ENCODE measurements around the gene MICU2. TPM values are rescaled to one million over a fixed set of nuclear protein-coding genes. Genes with fewer than 3 reads are reported as not detected.

Gene MICU2
- total and polyA plus RNA-seq, 2 donors = 34.0 to 67.7 TPM

DNA sequence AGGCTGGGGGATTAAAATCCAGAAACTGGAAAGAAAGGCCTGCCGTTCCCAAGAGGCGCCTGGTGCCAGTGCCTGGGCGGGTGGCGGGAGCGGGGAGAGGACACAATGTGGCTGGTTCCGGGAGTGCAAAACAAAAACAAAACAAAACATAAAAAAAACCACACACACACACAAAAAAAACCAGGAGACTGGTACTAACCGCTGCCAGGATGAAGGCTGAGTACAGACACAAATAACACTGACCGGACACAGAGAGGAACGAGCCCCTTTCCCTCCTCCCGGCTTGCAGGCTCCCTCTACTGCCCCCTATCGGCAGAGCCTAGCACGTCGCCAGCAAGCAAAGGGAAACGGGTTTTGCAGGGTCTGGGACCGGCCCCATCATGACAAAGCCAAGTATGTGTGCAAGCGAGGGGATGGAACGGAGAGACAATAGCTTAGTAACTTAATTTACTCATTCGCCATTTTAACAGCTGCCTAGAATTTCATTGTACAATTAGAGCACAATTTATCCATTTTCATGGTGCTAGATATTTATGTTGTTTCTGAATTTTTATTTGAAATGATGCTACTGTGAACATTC is 127.0 kb downstream of the MICU2 start:
- 5% methylated on average over 18 of the region's 18 CpGs for WGBS
- no peak overlapping the region for H3K27ac ChIP-seq (ENCODE audit: low read depth)
- peak; percentile 59 for DNase-seq (ENCODE audit: extremely low spot score)

DNA sequence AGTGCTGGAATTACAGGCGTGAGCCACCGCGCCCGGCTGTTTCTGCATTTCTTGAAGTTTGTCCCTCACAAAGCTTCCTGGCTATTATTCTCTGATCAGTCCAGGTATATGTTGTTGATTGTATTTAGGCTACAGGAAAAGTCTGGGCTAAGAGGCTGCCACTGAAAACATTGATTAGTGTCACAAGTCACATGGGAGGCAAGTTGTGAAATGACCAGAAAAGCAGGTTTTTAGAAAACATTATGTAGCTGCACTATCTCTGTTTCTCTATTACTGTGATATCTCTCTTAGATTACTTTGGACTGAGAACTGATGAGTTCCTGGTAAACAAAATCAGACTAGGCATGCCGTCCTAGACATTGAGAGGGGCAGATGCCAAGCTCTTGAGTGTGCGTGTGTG is 128.9 kb downstream of the MICU2 start:
- no peaks in the 10 kb centered on the region for H3K36me3 ChIP-seq (ENCODE audit: insufficient read depth)
- DNase-seq (ENCODE audit: extremely low spot score) = no peak
- no peak overlapping the region for H3K4me3 ChIP-seq (ENCODE audit: low read depth, low read length)
- no peak overlapping the region for H3K27ac ChIP-seq (ENCODE audit: low read depth)
- H3K4me1 ChIP-seq (ENCODE audit: insufficient read depth) = peaks cover 2% of the 10 kb centered on the region
- WGBS = 66% methylated on average over 6 of the region's 6 CpGs

More for the DNA sequence above, 127.0 kb downstream of the MICU2 start:
- H3K4me1 ChIP-seq (ENCODE audit: insufficient read depth) = peaks cover 2% of the 10 kb centered on the region
- H3K36me3 ChIP-seq (ENCODE audit: insufficient read depth) = no peaks in the 10 kb centered on the region
- H3K4me3 ChIP-seq (ENCODE audit: low read depth, low read length) = peak overlapping the region; percentile 13

DNA sequence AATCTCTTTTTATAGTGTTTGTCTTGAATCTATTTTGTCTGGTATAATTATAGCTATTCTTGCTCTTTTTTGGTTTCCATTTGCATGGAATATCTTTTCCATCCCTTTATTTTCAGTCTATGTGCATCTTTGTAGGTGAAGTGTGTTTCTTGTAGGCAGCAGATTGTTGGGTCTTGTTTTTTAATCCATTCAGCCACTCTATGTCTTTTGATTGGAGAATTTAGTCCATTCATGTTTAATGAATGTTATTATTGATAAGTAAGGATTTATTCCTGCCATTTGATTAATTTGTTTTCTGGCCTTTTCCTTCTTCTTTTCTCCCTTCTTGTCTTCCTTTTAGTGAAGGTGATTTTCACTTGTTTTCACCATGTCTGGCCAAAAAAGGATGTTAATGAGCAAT is 133.2 kb downstream of the MICU2 start:
- Histone ChIP-seq H3K4me1 (ENCODE audit: insufficient read depth) (no peaks in the 10 kb centered on the region), H3K27ac (ENCODE audit: low read depth) (no peak overlapping the region), H3K36me3 (ENCODE audit: insufficient read depth) (no peaks in the 10 kb centered on the region), H3K4me3 (ENCODE audit: low read depth, low read length) (no peak overlapping the region)
- DNase-seq (ENCODE audit: extremely low spot score) = no peak

DNA sequence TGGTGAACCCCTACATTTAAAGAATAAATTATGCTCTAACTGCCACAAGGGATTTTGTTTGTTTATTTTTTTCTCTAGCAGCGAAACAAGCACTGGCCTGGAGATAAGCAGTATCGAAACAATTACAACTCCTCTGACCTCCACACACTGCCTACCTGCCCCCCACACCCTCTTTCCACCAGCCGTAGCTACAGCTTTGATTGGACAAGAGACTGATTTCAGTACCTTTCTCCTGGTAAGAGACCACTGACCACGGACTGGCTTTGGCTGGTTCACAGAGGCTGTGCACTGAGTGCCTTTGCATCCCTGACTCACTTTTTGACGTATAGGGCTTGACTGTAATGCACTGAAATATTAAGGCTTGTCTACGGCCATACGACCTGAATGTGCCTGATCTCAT is 137.4 kb downstream of the MICU2 start:
- WGBS = 44% methylated on average over 7 of the region's 7 CpGs
- Histone ChIP-seq H3K27ac (ENCODE audit: low read depth) (peak overlapping the region; percentile 76), H3K4me3 (ENCODE audit: low read depth, low read length) (no peak overlapping the region), H3K36me3 (ENCODE audit: insufficient read depth) (no peaks in the 10 kb centered on the region), H3K4me1 (ENCODE audit: insufficient read depth) (no peaks in the 10 kb centered on the region)
- no peak for DNase-seq (ENCODE audit: extremely low spot score)

DNA sequence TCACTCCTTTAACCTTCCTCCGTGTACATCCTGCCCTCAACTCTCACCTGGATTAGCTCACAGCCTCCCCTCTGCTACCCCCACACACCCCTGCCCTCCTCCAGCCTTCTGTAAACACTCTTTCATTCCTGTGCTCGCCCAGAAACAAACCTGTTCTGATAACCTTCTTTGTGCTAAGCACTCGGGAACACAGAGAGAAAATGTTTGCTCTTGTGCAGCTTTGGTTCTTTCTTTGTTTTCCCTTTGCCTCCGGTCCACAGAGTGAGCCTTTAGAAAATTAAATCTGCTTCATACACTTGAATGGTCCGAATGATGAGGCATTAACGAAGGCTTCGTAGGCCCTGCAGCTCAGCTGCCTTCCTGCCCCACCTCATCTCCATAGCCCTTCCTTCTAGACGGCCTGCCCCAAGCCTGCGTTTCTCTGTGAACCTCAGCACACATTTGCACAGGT is 138.2 kb downstream of the MICU2 start:
- Histone ChIP-seq H3K4me1 (ENCODE audit: insufficient read depth) (no peaks in the 10 kb centered on the region), H3K36me3 (ENCODE audit: insufficient read depth) (no peaks in the 10 kb centered on the region), H3K4me3 (ENCODE audit: low read depth, low read length) (no peak overlapping the region), H3K27ac (ENCODE audit: low read depth) (peak overlapping the region; percentile 76)
- DNase-seq (ENCODE audit: extremely low spot score) = peak; percentile 50
- WGBS = 47% methylated on average over 9 of the region's 9 CpGs

DNA sequence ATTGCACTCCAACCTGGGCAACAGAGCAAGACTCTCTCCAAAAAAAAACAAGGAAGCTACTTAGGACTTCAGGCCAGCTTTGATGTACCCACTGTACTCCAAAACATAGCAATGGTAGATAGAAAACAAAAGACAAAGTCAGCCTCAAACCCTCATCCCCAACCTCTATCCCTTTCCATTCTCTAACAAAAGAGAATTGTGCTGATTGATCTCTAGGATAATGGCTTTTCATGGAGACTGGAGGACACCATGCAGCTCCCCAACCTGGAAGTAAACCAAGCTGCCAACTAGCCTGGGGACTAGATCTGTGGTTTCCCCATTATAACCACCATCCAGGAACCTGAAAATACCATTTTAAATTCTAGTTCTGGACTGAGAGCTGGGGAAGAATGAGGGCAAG is 140.5 kb downstream of the MICU2 start:
- H3K4me1 ChIP-seq (ENCODE audit: insufficient read depth) = no peaks in the 10 kb centered on the region
- no peak overlapping the region for H3K27ac ChIP-seq (ENCODE audit: low read depth)
- H3K4me3 ChIP-seq (ENCODE audit: low read depth, low read length) = no peak overlapping the region
- DNase-seq (ENCODE audit: extremely low spot score) = no peak
- no peaks in the 10 kb centered on the region for H3K36me3 ChIP-seq (ENCODE audit: insufficient read depth)

DNA sequence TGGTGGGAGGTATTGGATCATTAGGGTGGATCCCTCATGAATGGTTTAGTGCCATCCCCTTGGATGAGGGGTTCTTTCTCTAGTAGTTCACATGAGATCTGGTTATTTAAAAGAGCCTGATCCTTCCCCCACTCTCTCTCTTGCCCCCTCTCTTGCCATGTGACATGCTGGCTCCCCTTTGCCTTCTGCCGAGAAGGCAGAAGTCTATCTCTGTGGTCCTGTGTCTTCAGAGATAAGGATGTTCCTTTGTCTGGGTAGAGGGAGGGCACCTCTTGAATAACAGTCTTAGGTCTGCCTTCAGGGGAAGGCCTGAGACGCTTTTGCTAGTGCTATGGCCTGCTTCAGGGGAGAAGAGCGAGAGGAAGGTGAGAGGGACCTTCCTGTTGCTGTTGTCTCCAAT is 142.8 kb downstream of the MICU2 start:
- WGBS = 78% methylated on average over 3 of the region's 3 CpGs
- H3K36me3 ChIP-seq (ENCODE audit: insufficient read depth) = no peaks in the 10 kb centered on the region
- no peak overlapping the region for H3K4me3 ChIP-seq (ENCODE audit: low read depth, low read length)
- H3K27ac ChIP-seq (ENCODE audit: low read depth) = no peak overlapping the region
- DNase-seq (ENCODE audit: extremely low spot score) = no peak
- no peaks in the 10 kb centered on the region for H3K4me1 ChIP-seq (ENCODE audit: insufficient read depth)

DNA sequence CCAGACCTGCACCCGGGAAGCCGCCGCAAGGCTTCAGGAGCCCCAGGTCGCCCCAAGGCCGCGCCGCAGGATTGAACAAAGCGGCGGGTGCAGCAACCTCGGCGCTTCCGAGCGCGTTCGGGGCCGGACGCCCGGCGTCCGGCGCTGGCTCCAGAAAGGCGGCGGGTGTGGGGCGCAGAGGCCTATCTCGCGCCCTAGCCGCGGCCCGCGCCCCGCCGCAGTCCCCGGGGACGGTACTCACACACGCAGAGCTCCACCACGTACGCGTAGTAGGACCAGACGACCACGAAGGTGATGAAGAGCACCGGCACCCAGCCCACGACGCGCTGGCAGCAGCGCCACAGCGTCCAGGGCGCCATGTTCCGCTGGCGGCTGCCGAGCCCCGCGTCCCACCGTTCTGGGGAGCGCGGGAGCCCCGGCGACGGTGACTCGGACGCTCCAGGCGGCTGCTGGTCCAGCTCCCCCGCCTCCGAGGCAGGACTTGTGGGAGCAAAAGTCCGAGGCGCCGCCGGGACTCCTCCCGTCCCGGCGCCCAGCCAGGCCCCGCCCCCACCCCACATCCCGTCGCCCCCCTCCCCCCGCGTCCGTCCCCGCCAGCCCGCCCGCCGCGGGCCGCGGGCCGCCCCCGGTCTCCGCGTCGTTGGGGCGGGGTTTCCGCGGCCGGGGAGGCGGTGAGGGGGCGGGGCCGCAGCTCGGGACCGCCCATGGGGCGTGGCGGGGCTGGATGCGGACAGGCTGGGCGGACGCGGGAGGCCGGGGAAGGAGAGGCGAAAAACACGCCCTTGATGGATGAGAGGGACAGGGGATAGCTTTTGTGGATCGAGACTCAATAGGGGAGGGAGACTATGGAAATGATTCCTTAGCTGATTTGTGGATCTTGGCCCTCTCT is 144.9 kb downstream of the MICU2 start, which contains the start of gene ZDHHC20:
ZDHHC20 (minus strand) TSS at position 491 of the 889 bp plus-strand sequence; CDS start at position 359, 132 bp downstream.
- under 1% methylated on average over 102 of the region's 107 CpGs for WGBS
- Histone ChIP-seq H3K27ac (ENCODE audit: low read depth) (peak within 1 kb of the TSS; percentile 86), H3K36me3 (ENCODE audit: insufficient read depth) (no peaks in the 10 kb centered on the region), H3K4me3 (ENCODE audit: low read depth, low read length) (peak within 1 kb of the TSS; percentile 95), H3K4me1 (ENCODE audit: insufficient read depth) (no peaks in the 10 kb centered on the region)
- DNase-seq (ENCODE audit: extremely low spot score) = peak; percentile 37

DNA sequence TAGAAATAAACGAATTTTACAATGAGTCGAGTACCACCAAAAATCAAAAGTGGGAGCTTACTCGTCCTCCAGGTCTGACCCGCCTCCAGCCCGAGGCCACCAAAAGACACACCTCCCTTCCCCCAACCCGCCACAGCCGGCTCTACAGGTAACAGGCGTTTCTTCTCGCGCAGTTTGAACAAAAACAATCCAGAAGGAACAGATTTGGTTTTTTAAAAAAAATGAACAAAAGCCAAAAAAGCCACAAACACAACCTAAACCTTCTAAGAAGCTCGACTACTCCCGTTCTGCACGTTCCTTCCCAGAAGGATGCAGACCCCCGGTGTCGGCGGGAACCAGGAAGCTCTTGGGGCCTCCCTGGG is 145.5 kb downstream of the MICU2 start:
- Histone ChIP-seq H3K36me3 (ENCODE audit: insufficient read depth) (no peaks in the 10 kb centered on the region), H3K4me1 (ENCODE audit: insufficient read depth) (no peaks in the 10 kb centered on the region), H3K27ac (ENCODE audit: low read depth) (peak overlapping the region; percentile 86), H3K4me3 (ENCODE audit: low read depth, low read length) (peak overlapping the region; percentile 95)
- WGBS = under 1% methylated on average over 16 of the region's 16 CpGs
- DNase-seq (ENCODE audit: extremely low spot score) = peak; percentile 31

DNA sequence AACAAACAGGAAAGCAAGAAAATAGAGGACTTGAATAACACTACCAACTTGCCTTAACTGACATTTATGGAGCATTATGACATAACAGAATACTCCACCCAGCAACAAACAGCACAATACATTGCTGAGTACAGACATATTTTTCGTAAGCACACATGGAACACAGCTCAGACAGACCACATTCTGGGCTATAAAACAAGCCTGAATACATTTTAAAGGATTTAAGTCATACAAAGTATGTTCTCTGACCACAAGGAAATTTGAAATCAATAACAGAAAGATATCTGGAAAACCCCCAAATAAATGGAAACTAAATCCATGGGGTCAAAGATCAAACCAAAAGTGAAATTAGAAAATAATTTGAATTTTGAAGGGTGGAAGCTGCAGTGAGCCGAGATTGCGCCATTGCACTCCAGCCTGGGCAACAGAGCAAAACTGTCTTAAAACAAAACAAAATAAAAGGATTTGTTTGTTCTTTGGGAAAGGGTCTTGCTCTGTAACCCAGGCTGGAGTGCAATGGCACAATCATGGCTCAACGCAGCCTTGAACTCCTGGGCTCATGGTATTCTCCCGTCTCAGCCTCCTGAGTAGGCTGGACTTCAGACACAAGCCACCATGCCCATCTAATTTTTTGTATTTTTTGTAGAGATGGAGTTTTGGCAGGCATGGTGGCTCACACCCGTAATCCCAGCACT is 150.4 kb downstream of the MICU2 start:
- WGBS = 91% methylated on average over 6 of the region's 6 CpGs
- no peak for DNase-seq (ENCODE audit: extremely low spot score)
- no peaks in the 10 kb centered on the region for H3K4me1 ChIP-seq (ENCODE audit: insufficient read depth)
- H3K27ac ChIP-seq (ENCODE audit: low read depth) = no peak overlapping the region
- no peaks in the 10 kb centered on the region for H3K36me3 ChIP-seq (ENCODE audit: insufficient read depth)
- H3K4me3 ChIP-seq (ENCODE audit: low read depth, low read length) = no peak overlapping the region

DNA sequence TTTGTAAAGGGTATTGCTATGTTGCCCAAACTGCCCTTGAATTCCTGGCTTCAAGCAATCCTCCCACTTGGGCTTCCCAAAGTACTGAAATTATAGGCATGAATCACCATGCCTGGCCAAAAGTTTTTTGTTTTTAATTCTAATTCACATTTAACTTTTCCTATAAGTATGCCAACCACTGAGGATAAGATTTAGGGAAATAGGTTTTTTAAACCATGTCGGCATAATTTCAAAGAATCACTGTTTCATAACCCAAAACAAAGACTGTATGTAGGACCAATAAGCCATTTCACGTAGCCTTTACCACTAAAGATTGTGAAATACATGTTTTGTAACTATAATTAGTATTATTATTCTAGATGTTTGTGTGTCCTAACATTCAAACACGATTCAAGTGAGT is 153.0 kb downstream of the MICU2 start:
- no peak overlapping the region for H3K27ac ChIP-seq (ENCODE audit: low read depth)
- H3K4me3 ChIP-seq (ENCODE audit: low read depth, low read length) = no peak overlapping the region
- H3K4me1 ChIP-seq (ENCODE audit: insufficient read depth) = no peaks in the 10 kb centered on the region
- no peaks in the 10 kb centered on the region for H3K36me3 ChIP-seq (ENCODE audit: insufficient read depth)
- no peak for DNase-seq (ENCODE audit: extremely low spot score)
- WGBS = 87% methylated on average over 3 of the region's 3 CpGs

DNA sequence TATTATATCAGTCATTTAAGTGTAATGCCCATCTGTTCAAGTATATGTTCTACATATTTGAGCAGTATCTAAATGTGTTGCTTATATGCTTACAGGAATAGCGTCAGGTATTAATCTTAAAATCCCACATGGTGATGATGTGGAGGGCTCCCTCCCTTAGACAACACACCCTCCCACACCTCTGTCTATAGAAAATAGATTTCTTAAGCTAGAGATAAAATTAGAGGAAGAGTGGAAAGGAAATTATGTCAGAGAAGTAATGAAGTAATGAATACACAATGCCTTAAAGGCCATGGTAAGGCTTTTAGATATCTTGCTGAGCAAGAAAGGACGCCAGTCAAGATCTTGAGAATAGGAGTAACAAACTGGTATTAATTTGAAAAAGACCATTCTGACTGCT is 157.3 kb downstream of the MICU2 start:
- H3K4me1 ChIP-seq (ENCODE audit: insufficient read depth) = no peaks in the 10 kb centered on the region
- 93% methylated on average over 2 of the region's 2 CpGs for WGBS
- no peak for DNase-seq (ENCODE audit: extremely low spot score)
- no peaks in the 10 kb centered on the region for H3K36me3 ChIP-seq (ENCODE audit: insufficient read depth)
- H3K27ac ChIP-seq (ENCODE audit: low read depth) = no peak overlapping the region
- no peak overlapping the region for H3K4me3 ChIP-seq (ENCODE audit: low read depth, low read length)

DNA sequence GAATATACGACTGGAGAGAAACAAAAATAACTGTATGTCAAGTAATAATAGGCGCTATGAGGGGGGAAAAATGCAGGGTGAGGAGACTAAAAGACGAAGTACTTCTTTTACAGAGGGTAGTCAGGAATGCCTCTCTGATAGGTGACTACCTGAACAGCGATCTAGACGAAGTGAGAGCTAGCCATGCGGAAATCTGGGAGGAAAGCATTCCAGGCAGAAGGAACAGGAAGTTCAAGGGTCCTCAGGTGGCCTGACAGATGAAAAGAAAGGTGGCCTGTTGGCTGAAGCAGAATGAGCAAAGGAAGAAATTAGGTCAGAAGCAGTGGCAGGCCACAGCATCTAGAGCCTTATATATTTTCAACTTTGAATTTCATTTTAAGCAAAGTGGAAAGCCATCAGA is 158.2 kb downstream of the MICU2 start:
- no peak for DNase-seq (ENCODE audit: extremely low spot score)
- WGBS = 91% methylated on average over 6 of the region's 6 CpGs
- no peak overlapping the region for H3K4me3 ChIP-seq (ENCODE audit: low read depth, low read length)
- no peak overlapping the region for H3K27ac ChIP-seq (ENCODE audit: low read depth)
- H3K4me1 ChIP-seq (ENCODE audit: insufficient read depth) = no peaks in the 10 kb centered on the region
- no peaks in the 10 kb centered on the region for H3K36me3 ChIP-seq (ENCODE audit: insufficient read depth)

DNA sequence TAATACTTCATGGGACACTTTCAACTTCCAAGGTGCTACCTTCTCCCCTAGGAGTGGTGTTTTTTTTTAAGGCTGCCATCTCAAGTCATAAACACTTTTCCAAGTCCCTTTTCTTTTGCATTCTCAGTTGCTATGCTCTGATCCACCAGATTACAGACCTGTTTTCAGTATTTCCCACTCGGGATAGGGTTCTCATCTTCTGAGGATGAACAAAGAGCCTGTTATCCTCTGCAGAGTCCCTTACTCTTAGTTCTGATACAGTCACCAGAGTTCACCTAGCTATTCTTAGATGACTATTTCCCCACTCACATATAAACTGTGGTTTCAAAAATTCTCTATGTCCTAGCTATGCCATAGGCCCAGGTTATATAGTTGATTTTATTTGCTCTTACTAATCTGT is 160.8 kb downstream of the MICU2 start:
- Histone ChIP-seq H3K4me1 (ENCODE audit: insufficient read depth) (no peaks in the 10 kb centered on the region), H3K4me3 (ENCODE audit: low read depth, low read length) (no peak overlapping the region), H3K36me3 (ENCODE audit: insufficient read depth) (no peaks in the 10 kb centered on the region), H3K27ac (ENCODE audit: low read depth) (no peak overlapping the region)
- DNase-seq (ENCODE audit: extremely low spot score) = no peak
- WGBS = 88% methylated on average over 1 of the region's 1 CpG
